Spinal cord (tissue), 10 donors: ENCODE measurements around the gene PLCZ1. TPM values are rescaled to one million over a fixed set of nuclear protein-coding genes. Genes with fewer than 3 reads are reported as not detected.
"Not testable (repeated sequence)": the region's sequence is repeated elsewhere in the genome, so short reads cannot be mapped to it uniquely, and the experiment has no call there.

ENCODE experiments used
- DNase-seq, 6 donors: peaks; one replicate each; pipeline versions ENCODE4 v3.0.0 to v3.0.0-alpha.2; 2013 to 2015; ENCODE audit warnings: low spot score in 6 of 6, low read depth in 4 of 6
- H3K27ac ChIP-seq: one replicate; pipeline ENCODE4 v1.5.1; 2013; ENCODE audit warnings: low read depth, low read length, control low read depth
- H3K27me3 ChIP-seq: one replicate; pipeline ENCODE4 v1.6.1; 2013; ENCODE audit warnings: low read length; ENCODE audit not compliant: control insufficient read depth, insufficient read depth
- H3K36me3 ChIP-seq: one replicate; pipeline ENCODE4 v1.6.1; 2013; ENCODE audit warnings: low read length; ENCODE audit not compliant: control insufficient read depth, insufficient read depth
- H3K4me1 ChIP-seq: one replicate; pipeline ENCODE4 v1.6.1; 2013; ENCODE audit warnings: low read length; ENCODE audit not compliant: control insufficient read depth, insufficient read depth
- H3K4me3 ChIP-seq: one replicate; pipeline ENCODE4 v1.5.1; 2013; ENCODE audit warnings: low read depth, low read length, control low read depth
- H3K9me3 ChIP-seq: one replicate; pipeline ENCODE4 v1.6.1; 2013; ENCODE audit warnings: low read length; ENCODE audit not compliant: control insufficient read depth, insufficient read depth
- WGBS: methylation state at CpG from one replicate; pipeline ENCODE4 v1.1.5; 2013; ENCODE audit warnings: missing lambda C conversion rate; ENCODE audit not compliant: insufficient coverage; 5-methylcytosine and 5-hydroxymethylcytosine counted together
- long read RNA-seq, 4 donors: transcript quantifications; one replicate each; lab custom pipeline, GENCODE V29; 2026
- polyA plus RNA-seq, 2 donors: library from polyadenylated mRNA; unstranded; fragments of 120-200 nt; gene quantifications; one replicate each; pipeline ENCODE4 v1.2.1, GENCODE V29; 2013; ENCODE audit not compliant: insufficient read length in 2 of 2
- total RNA-seq, 2 donors: library from RNA; depleted of rRNA in 1 of 2; stranded (reverse); fragments of 120-200 nt in 1 of 2; fragments of >200 nt in 1 of 2; gene quantifications; one replicate each; pipeline versions ENCODE4 v1.2.3 to v1.2.4, GENCODE V29; 2013 to 2014
- donor health status: healthy.

The PLCZ1 gene, protein sequence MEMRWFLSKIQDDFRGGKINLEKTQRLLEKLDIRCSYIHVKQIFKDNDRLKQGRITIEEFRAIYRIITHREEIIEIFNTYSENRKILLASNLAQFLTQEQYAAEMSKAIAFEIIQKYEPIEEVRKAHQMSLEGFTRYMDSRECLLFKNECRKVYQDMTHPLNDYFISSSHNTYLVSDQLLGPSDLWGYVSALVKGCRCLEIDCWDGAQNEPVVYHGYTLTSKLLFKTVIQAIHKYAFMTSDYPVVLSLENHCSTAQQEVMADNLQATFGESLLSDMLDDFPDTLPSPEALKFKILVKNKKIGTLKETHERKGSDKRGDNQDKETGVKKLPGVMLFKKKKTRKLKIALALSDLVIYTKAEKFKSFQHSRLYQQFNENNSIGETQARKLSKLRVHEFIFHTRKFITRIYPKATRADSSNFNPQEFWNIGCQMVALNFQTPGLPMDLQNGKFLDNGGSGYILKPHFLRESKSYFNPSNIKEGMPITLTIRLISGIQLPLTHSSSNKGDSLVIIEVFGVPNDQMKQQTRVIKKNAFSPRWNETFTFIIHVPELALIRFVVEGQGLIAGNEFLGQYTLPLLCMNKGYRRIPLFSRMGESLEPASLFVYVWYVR
- total RNA-seq (under 1 TPM; 0.33 to 0.40 TPM), polyA plus RNA-seq (under 1 TPM in 1 of 2 donors, not detected in 1; 0.49 TPM)
- long read RNA-seq, donor 1 = 0 reads
- long read RNA-seq, donor 2 = 0 reads
- long read RNA-seq, donor 3 = 0 reads
- long read RNA-seq, donor 4, partial matches to known transcripts = 5 of 5 reads
- long read RNA-seq, donor 4, other reads (novel, unspliced or antisense) = 0 of 5 reads

GRCh38 chr12:18737819-18738218, at the start of gene PLCZ1, which contains the start of gene CAPZA3:
PLCZ1 (minus strand) TSS chr12:18738012; CDS start chr12:18737371, 641 bp downstream.
CAPZA3 (plus strand) TSS chr12:18738119; CDS start chr12:18738269, 150 bp downstream.
- H3K36me3 ChIP-seq = no peaks in the 10 kb centered on the region
- no peaks in the 10 kb centered on the region for H3K27me3 ChIP-seq
- WGBS = 58% methylated on average over 2 of the region's 2 CpGs
- H3K4me3 ChIP-seq = no peak within 1 kb of the TSS
- H3K27ac ChIP-seq = no peak within 1 kb of the TSS
- H3K9me3 ChIP-seq = no peaks in the 10 kb centered on the region
- no peaks in the 10 kb centered on the region for H3K4me1 ChIP-seq
- no peak for DNase-seq

GRCh38 chr12:18785465-18785864, 47.7 kb upstream of the PLCZ1 start:
- not testable (repeated sequence) for H3K4me1 ChIP-seq, H3K9me3 ChIP-seq, H3K4me3 ChIP-seq, H3K27ac ChIP-seq, H3K36me3 ChIP-seq, H3K27me3 ChIP-seq, DNase-seq
- 96% methylated on average over 5 of the region's 8 CpGs for WGBS

GRCh38 chr12:18782827-18783226, 45.0 kb upstream of the PLCZ1 start:
- no peak for DNase-seq
- no peaks in the 10 kb centered on the region for H3K9me3 ChIP-seq
- no CpG with 5 or more reads among the region's 2 CpGs for WGBS

DNA sequence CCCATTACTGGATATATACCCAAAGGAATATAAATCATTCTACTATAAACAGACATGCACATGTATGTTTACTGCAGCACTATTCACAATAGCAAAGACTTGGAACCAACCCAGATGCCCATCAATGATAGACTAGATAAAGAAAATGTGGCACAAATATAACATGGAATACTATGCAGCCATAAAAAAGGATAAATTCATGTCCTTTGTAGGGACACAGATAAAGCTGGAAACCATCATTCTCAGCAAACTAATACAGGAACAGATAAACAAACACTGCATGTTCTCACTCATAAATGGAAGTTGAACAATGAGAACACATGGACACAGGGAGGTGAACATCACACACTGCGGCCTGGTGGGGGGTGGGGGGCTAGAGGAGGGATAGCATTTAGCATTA, 28.7 kb upstream of the PLCZ1 start:
- H3K36me3 ChIP-seq, H3K9me3 ChIP-seq, DNase-seq, H3K4me3 ChIP-seq, H3K27ac ChIP-seq, H3K4me1 ChIP-seq, H3K27me3 ChIP-seq: not testable (repeated sequence)
- WGBS = no CpG with 5 or more reads among the region's 1 CpG

More at GRCh38 chr12:18782827-18783226, 45.0 kb upstream of the PLCZ1 start:
- H3K4me3 ChIP-seq = no peak overlapping the region
- no peaks in the 10 kb centered on the region for H3K27me3 ChIP-seq
- H3K4me1 ChIP-seq = no peaks in the 10 kb centered on the region
- no peaks in the 10 kb centered on the region for H3K36me3 ChIP-seq
- H3K27ac ChIP-seq = no peak overlapping the region

- Histone ChIP-seq H3K4me3 (no peak overlapping the region), H3K27me3 (no peaks in the 10 kb centered on the region), H3K4me1 (peaks cover 4% of the 10 kb centered on the region), H3K9me3 (no peaks in the 10 kb centered on the region), H3K27ac (no peak overlapping the region), H3K36me3 (no peaks in the 10 kb centered on the region)
- DNase-seq = no peak
- WGBS = 100% methylated on average over 1 of the region's 1 CpG
Observed at GRCh38 chr12:18755341-18755740, 17.5 kb upstream of the PLCZ1 start.

GRCh38 chr12:18754124-18754707, 16.4 kb upstream of the PLCZ1 start:
- peaks cover 4% of the 10 kb centered on the region for H3K4me1 ChIP-seq
- 100% methylated on average over 1 of the region's 6 CpGs for WGBS
- no peak overlapping the region for H3K27ac ChIP-seq
- H3K36me3 ChIP-seq = no peaks in the 10 kb centered on the region
- H3K4me3 ChIP-seq = no peak overlapping the region
- no peaks in the 10 kb centered on the region for H3K27me3 ChIP-seq
- no peaks in the 10 kb centered on the region for H3K9me3 ChIP-seq
- DNase-seq = no peak

GRCh38 chr12:18753481-18754123, 15.8 kb upstream of the PLCZ1 start:
- Histone ChIP-seq H3K4me1 (peaks cover 4% of the 10 kb centered on the region), H3K27ac (no peak overlapping the region), H3K4me3 (no peak overlapping the region), H3K9me3 (no peaks in the 10 kb centered on the region), H3K36me3 (no peaks in the 10 kb centered on the region), H3K27me3 (no peaks in the 10 kb centered on the region)
- DNase-seq = peak in 1 of 6 donors; percentile 20
- WGBS = 56% methylated on average over 14 of the region's 16 CpGs

GRCh38 chr12:18752947-18753346, 15.1 kb upstream of the PLCZ1 start:
- Histone ChIP-seq H3K9me3 (no peaks in the 10 kb centered on the region), H3K4me3 (no peak overlapping the region), H3K27me3 (no peaks in the 10 kb centered on the region), H3K27ac (no peak overlapping the region), H3K4me1 (peaks cover 4% of the 10 kb centered on the region), H3K36me3 (no peaks in the 10 kb centered on the region)
- DNase-seq = no peak
- WGBS = no CpG with 5 or more reads among the region's 1 CpG

DNA sequence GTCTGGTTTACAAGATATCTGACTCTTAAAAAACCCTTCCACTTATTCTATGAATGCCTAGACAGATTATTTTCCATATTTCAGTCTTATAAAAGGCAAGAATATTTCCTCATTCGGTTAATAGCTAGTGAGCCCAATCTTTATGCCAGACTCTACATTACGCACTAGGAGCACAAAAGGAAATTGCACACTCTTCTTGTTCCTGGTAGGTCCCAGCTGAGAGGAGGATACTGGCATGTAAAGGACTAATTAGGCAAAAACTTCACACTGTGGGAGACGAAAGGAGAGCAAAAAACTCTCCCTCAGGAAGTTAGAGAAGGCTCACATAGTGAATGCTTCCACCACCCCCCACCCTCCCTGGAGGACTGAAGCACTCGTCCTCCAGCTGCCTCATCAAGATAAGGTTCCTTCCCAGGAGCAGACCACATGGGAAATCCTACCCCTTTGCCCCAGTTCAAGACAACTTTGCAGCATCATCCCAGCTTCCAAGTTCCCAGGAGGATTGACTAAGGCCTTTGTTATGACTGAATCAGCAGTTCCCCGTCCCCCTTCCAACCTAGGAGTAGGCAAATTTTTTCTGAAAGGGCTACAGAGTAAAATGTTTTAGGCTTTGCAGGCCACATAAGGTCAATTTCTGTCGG, 14.6 kb upstream of the PLCZ1 start:
- 36% methylated on average over 1 of the region's 6 CpGs for WGBS
- DNase-seq = no peak
- peaks cover 4% of the 10 kb centered on the region for H3K4me1 ChIP-seq
- H3K9me3 ChIP-seq = no peaks in the 10 kb centered on the region
- H3K27me3 ChIP-seq = no peaks in the 10 kb centered on the region
- no peak overlapping the region for H3K4me3 ChIP-seq
- H3K36me3 ChIP-seq = no peaks in the 10 kb centered on the region
- no peak overlapping the region for H3K27ac ChIP-seq
